Limb (tissue), 2 donors: ENCODE results near the gene TUBGCP3.
A peak's percentile ranks its signal among the peaks of the same experiment; 100 is the strongest.

ENCODE experiments used
- DNase-seq, 2 donors: peaks; one replicate each; pipeline ENCODE4 v3.0.0-alpha.2; 2016; ENCODE audit errors: extremely low spot score in 2 of 2

The TUBGCP3 gene

GRCh38 chr13:112617754-112618375 is 29.9 kb upstream of the TUBGCP3 start:
- no peak for DNase-seq

DNA sequence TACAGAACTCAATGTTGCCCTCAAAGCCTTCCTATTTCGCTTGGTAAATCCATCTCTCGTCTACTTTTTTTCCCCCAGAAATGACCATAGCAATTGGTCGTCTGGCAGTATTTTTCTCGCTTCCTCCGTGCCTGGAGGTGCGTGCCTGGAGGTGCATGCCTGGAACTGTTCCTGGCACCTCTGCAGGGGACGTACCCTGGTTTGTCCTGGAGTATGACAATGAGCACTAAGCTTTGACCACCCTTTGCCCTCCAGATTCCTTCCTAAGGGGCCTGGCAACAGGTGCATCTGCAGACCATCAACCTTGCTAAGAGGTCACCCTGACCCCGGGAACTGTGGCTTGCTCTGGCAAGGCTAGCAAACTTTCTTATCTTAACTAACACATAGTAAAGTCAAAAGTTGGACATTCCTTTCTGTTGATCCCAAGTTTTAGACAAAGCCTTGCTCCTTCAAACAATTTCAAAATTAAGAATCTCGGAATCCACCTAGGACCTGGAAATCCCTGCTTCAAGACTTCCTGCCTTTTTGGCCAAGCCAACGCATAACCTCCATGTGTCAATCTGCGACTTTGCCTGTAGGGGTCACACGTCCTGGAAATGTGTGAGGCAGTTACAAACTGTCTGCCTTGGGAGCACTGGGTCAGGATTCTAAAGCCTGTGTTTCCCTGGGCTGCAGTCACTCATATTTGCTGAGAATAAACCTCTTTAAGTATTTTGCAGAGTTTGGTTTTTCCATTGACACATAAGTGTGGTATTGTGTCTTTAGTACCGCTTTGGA is 28.8 kb upstream of the TUBGCP3 start:
- no peak for DNase-seq

DNA sequence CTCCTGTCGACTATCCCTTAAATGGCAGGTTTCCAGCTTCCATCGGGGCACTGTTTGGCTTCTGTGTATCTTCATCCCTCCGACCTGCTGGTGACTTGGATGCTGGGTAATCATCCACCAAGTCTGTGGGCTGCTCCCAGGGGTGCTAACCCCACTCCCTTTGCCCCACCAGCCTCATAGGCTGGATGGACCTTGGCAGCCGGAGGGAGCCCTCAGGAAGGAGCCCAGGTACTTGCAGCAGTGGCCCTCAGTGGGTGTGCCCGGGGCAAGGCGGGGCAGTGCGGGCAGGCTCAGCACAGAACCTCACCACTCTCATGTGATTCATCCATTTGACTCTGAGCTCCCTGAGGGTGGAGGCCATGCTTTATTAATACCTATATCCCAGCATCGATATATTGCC is 27.4 kb upstream of the TUBGCP3 start:
- no peak for DNase-seq

GRCh38 chr13:112614835-112615234 is 26.9 kb upstream of the TUBGCP3 start:
- DNase-seq = no peak

DNA sequence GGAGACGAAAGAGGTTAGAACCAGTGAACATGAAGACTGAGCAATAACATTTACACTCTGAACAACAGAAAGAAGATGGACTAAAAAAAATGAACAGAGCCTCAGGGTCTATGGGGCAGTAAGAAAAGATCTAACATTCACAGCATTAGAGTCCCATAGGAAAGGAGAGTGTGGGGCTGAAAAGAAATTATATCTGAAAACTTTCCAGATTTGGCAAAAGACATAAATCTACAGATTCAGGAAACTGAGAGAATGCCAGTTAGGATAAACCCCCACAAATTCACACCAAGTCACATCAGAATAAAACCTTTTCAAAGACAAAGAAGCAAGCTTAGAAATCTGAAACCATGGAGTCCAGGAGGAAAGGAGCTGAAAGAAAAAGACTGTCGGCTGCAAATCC is 20.3 kb upstream of the TUBGCP3 start:
- DNase-seq = no peak

GRCh38 chr13:112606109-112607001 is 18.4 kb upstream of the TUBGCP3 start:
- peak; percentile 92 to 94 for DNase-seq

DNA sequence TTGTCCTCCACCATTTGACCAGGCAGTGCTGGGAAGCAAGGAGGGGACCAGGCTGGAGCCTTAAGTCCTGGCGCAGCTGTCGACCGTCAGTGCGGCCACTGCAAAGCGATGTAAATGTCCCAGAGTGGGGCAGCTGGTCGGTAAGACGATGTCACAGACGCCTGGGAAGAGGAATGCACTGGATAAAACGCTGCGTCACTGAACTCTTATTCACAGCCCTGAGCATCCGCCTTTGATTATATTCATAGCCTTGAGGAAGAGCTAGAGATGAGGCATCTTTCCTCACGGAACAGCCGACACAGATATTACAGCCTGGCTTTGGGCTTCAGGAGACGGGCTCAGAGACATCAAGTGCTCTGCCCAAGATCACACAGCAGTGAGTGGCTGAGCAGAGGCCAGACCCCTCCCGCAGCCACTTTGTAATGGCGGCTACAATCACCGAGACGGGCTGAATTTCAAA is 17.6 kb upstream of the TUBGCP3 start:
- no peak for DNase-seq

DNA sequence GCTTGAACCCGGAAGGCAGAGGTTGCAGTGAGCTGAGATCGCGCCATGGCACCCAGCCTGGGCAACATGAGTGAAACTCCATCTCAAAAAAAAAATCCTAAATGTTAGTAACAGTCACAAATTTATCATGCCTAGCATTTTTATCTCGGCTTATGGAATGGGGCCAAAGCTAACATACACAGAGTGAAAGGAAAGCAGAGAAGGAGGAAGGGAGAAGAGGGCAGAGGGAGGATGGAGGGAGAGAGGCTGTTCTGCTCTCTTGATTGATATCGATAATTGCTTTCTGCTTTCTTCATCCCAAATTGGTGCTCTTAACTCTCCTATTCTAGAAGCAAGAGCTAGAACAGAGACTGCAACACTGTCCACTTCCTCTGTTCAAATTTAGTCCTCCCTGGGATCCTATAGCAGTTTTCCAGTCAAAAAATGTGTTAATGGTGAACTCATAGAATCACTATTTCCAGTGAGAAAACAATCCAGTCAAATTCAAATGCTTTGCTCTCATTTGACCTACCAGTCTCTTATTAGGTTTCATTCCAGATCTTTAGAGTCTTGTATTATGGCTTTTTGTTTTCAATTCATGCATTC is 15.8 kb upstream of the TUBGCP3 start:
- DNase-seq = no peak

DNA sequence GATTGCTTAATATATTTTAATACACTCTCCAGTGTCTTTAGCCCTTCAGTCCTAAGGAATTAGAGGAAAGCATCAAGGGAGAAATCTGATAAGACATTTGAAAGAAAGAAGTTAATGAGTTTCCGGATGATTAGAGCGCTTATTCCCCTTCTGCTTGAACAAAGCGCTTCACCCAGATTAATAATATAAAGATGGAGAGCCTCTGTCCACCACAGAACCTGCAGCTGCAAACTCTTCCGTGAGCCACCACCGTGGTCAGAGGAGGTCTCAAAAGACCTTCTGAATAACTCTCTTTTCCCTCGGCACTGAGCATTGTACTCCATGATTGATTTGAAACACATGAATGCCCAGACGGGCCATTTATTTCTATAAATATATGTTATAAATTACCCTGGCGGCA is 14.2 kb upstream of the TUBGCP3 start:
- DNase-seq = no peak

GRCh38 chr13:112601371-112601770 is 13.4 kb upstream of the TUBGCP3 start:
- no peak for DNase-seq

DNA sequence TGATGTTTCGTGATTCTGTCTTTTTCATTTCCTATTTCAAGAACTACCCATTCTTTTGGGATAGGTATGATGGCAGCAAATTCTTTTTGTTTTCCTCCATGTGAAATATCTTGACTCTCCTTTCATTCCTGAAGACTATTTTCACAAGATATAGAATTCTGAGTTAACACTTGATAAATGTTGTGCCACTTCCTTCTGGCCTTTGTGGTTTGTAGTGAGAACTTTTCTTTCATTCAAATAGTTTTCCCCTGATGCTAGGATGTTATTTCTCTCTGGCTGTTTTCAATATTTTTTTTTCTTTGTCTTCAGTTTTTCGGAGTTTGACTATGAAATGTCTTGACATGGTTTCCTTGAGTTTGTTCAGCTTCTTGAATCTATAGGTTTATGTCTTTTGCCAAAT is 8.3 kb upstream of the TUBGCP3 start:
- DNase-seq = no peak

DNA sequence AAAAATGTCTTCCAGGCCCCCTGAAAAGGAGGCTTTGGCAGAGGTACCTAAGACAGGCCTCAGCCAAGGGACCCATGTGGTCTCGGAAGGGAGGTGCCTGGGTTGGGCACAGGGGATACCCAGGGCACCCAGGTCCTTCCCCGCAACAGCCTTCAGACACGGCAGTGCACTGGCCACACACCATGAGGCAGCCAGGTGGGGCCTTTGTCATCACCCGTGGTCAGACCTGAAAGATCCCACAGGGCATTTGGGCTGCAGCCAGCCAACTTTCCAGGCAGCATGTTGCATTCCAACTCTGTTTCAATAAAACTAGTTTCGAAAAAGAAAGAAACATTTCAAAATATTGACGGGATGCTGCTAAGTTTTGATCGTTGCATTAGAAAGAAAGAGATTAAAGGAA is 4.7 kb upstream of the TUBGCP3 start:
- DNase-seq = no peak

DNA sequence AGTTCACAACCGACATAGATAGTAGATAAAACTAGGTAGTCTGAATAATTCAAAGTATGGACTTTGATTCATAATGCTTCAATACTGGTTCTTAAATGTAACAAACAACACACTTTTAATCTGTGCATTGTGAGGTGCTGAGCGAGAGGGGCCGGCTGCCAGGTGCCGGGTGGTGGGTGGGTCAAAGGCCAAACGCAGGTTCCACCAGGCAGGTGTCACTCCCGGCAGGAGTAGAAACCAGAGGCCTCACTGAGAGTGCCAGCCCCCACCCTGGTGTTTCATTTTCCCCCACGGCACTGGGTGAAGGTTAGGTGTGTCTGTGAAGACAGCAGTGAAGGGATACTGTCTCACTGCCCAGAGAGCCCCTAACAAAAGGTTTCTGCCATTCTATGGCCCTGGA is 4.2 kb upstream of the TUBGCP3 start:
- no peak for DNase-seq

DNA sequence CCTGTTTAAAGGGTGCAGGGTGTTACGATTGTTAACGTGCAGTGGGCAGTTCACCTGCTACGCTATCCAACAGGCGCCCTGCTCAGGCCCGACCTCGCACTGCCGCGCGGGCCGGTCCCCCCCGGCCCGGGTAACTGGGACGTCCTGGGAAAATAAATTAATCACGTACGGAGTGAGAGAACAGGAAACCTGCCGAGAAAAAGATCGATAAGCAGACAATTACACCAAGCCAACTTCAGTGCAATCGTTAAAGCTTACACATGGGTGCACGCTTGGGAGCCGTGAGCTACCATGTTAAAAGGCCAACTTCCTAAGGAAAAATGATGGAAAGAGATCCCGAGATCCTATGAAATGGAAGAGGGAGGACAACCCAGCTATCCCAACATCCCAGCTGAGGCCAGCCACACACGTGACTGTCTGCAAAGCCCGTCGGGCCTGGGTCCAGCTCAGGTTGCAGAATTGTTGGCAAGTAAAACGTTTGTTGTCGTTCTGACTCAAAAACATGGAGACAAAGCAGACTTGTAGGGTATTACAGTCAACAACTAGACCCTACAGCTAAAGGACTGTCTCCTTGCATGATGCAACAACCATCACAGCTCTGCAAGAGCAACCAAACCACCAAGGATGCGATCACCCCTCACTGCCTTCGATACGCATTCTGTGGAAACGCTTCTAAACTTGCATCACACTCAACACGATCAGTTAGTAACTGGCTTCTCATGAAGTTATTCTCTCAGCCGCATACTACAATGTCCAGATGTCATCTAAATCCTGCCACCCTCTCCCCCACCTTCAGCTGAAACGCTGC is 741 bp upstream of the TUBGCP3 start:
- no peak for DNase-seq

DNA sequence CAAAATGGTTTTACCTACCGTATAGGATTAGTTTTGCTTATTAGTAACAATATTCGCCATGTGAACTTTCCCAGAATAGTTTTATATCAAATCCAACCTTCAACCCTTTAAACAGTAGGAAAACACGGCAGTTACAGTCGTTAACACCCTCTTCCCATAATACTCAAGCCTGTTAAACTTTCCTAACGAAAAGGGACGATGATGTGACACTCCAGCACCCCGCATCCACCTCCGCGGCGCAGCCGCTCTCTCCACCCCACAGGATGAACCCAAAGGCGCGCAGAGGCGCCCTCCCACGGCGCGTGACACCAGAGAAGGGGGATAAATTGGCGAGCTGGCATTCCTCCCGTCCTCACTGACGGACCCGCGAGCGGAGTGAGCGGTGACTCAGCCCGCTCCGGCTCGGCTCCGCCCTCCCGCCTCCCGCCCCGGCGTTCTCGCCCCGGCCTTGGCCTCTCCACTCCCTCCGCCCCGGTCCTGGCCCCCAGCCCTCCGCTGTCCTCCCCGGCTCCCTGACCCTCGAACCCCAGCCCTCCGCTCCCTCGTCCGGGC is 665 bp downstream of the TUBGCP3 start:
- peak; percentile 63 to 86 for DNase-seq

DNA sequence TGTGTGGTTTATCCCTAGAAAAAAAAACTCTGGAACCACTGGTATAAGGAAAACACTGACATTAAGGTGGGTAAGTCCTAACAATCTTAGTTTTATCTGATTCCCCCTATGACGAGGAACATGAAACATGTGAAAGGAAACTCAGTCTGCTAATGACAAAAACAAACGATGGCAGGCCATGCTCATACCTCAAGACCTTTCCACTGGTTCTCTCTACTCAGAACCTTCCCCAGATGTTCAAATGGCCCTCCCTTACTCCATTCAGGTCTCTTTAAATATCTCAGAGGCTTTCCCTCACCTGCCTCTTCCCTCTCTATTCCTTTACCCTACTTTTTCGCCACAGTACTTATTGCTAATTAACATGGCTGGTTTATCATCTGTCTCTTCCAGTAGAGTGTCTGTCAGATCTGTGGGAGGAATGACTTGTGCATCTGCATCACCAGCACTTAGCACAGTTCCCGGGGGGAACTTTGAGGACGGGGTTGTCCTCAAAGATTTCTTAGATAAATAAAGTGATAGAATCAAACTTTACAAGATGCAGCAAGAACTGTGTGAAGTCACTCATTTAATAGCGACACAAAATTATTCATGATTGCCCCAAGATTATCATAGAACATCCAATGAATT is 1.5 kb downstream of the TUBGCP3 start:
- no peak for DNase-seq

DNA sequence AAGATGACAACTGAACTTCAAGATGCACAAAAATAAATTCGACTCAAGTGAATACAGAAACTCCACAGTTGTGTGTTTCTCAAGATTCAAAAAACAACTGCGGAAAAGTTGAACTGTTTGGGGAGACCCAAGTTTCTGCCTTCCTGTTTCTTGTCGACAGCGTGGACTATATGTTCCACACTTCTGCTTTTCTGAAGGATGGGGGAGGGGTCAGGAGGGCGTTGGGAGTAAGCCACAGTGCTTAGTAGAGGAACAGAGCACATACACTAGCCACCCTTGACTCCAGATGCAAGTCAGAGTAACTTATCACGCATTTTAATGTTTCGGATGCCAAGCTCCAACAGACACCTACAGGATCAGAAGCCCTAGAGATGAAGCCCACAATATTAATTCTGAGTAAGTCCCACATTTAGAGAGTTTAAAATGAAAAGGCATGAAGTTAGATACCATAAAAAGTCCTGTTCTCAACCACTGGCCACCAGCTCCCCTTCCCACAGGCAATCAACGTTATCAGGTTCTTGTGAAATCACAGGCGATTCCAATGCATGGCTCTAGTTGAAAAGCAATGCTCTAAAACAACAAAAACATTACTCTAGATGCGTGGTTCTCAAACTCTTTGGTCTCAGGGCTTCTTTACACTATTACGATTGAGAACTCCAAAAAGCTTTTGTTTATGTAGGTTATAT is 4.2 kb downstream of the TUBGCP3 start:
- no peak for DNase-seq

- DNase-seq = no peak
These were observed 5.7 kb downstream of the TUBGCP3 start for GRCh38 chr13:112582263-112582662.

DNA sequence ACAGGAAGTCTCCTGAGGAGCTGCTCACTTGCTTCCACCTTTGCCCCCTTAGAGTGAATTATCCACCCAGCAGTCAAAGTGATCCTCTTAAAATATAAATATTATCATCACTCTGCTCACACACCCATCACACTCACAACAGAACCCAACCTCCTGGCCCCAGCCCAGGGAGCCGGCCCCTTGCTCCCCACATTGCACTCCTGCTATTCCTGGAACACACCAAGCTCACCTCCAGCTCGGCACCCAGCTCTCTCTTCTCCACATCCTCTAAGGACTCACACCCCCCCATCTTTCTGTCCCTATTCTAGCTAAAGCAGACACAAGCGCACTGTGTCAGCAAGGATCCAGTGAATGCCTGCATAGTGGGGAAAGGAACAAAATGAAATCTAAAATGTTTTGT is 7.0 kb downstream of the TUBGCP3 start:
- DNase-seq = no peak

DNA sequence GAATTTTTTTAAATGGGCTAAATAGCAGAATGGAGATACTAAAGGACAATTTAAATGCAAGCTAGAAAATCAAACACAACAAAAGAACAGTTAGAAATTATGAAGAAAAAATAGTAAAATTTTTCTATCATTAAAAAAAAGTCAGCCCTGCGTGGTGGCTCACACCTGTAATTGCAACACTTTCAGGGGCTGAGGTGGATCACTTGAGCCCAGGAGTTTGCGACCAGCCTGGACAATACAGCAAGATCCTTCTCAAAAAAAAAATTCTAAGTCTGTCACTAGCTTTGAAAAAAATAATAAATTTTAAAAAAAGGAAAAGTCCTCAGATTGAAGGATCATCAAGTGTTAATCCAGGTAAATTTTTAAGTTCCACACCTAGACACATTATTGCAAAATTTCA is 7.7 kb downstream of the TUBGCP3 start:
- no peak for DNase-seq
